HUES48 (cell line): Measurements from ENCODE around the gene ADARB1.

Experiments used
- H3K27ac ChIP-seq: one replicate; pipeline ENCODE4 v1.7.0; 2013; ENCODE audit warnings: low read depth, low read length, inconsistent platforms
- H3K27me3 ChIP-seq: 2 replicates; pipeline ENCODE4 v1.6.1; 2013; ENCODE audit warnings: mild to moderate bottlenecking, low read length; ENCODE audit not compliant: control insufficient read depth, insufficient read depth
- H3K36me3 ChIP-seq: 2 replicates; pipeline ENCODE4 v1.6.1; 2013; ENCODE audit warnings: low read length; ENCODE audit not compliant: control insufficient read depth, insufficient read depth
- H3K4me1 ChIP-seq: 2 replicates; pipeline ENCODE4 v1.6.1; 2013; ENCODE audit warnings: mild to moderate bottlenecking, low read length; ENCODE audit not compliant: control insufficient read depth, insufficient read depth
- H3K4me3 ChIP-seq: 2 replicates; pipeline ENCODE4 v1.5.1; 2013; ENCODE audit warnings: mild to moderate bottlenecking, low read depth, low read length
- H3K9ac ChIP-seq: 2 replicates; pipeline ENCODE4 v1.6.1; 2013; ENCODE audit warnings: mild to moderate bottlenecking, low read depth, low read length, moderate library complexity
- H3K9me3 ChIP-seq: 2 replicates; pipeline ENCODE4 v1.6.1; 2013; ENCODE audit warnings: low read length; ENCODE audit not compliant: control insufficient read depth, insufficient read depth

ADARB1 gene

DNA sequence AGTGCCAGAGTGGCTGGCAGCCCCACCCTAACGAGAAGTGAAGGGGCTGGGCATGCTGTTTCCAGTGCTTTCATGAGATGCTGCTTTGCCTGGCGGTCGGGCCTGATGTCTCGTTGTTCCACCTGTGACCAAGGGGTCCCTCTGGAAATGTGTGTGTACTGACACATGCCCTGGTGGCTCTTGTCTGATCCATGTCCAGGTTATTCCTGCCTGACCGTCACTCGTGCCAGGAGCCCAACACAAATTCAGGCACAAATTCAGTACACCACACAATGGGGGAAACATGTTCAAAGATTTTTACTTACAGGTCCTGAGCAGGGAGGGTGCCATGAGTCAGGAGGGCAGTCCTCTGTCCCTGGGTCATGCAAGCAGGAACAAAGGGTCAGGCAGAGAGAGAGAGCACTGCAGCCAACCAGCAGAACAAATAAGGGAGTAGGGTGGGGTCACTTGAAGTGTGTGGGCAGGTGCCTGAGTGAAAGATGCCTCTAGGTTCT, 76.3 kb downstream of the ADARB1 start:
- no peaks in the 10 kb centered on the region for H3K27me3 ChIP-seq
- H3K27ac ChIP-seq: no peak overlapping the region
- H3K9ac ChIP-seq: no peak overlapping the region
- H3K9me3 ChIP-seq: no peaks in the 10 kb centered on the region
- H3K4me3 ChIP-seq: no peak overlapping the region
- 0 out of 2 replicates have a peak, but pooled peaks cover 3% of the 10 kb centered on the region for H3K4me1 ChIP-seq
- no peaks in the 10 kb centered on the region for H3K36me3 ChIP-seq

DNA sequence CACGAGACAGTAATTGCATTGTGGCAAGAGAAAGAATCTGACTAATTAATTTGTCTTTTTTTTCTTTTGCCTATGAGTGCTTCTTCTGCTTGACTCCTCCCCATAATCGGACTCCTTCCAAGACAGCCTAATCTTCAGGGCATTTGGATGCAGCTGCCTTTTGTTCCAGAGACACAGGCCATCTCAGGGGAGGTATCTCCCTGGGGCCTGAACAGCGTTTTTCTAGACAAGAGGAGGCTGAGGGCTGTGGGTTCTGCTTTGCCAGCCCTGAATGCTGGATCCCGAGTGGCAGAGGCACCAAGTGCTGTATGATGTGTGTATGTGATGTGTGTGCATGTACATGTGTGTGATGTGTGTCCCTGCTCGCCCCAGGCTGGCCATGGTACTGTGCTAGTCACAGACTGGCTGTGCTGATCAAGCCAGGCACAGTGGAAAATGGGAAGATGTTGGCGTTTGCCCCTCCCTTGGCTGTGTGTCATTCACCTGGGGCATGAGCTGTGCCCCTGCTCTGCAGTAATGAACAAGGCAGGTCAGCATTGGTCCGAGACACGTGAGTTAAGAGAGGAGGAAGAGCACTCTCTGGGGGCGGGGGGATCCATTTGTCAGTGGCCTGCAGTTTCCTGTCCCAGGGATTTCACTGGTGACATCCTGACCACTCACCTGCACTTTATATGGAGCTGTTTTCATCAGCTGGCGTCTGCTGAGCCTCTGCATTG, 77.2 kb downstream of the ADARB1 start:
- Histone ChIP-seq H3K27me3 (no peaks in the 10 kb centered on the region), H3K36me3 (no peaks in the 10 kb centered on the region), H3K9ac (no peak overlapping the region), H3K4me1 (0 out of 2 replicates have a peak, but pooled peaks cover 3% of the 10 kb centered on the region), H3K9me3 (no peaks in the 10 kb centered on the region), H3K27ac (no peak overlapping the region), H3K4me3 (no peak overlapping the region)

DNA sequence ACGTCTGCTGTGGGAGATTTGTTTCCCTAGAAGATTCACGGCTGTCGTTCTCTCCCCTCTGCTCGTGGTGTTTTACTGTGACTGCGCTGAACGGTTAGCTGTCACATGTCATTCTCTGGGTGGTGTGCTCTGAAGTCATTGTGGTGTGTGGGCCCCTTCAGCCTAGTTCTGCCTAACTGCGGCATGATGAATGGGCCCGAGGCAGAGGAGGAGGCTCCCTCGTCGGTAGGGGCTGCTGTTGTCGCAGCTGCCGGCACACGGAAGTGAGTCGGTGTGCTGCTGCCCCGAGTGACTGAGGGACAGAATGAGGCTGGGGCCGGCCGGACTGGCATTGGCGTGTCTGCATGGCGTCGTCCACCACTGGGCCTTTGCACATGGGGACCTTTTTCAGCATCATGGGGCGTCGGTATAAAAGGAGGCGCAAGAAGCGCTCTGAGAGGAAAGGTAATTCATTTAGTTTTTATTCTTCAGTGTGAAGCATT, 77.9 kb downstream of the ADARB1 start:
- Histone ChIP-seq H3K27ac (no peak overlapping the region), H3K27me3 (no peaks in the 10 kb centered on the region), H3K9me3 (no peaks in the 10 kb centered on the region), H3K4me3 (no peak overlapping the region), H3K36me3 (no peaks in the 10 kb centered on the region), H3K4me1 (0 out of 2 replicates have a peak, but pooled peaks cover 3% of the 10 kb centered on the region), H3K9ac (no peak overlapping the region)

DNA sequence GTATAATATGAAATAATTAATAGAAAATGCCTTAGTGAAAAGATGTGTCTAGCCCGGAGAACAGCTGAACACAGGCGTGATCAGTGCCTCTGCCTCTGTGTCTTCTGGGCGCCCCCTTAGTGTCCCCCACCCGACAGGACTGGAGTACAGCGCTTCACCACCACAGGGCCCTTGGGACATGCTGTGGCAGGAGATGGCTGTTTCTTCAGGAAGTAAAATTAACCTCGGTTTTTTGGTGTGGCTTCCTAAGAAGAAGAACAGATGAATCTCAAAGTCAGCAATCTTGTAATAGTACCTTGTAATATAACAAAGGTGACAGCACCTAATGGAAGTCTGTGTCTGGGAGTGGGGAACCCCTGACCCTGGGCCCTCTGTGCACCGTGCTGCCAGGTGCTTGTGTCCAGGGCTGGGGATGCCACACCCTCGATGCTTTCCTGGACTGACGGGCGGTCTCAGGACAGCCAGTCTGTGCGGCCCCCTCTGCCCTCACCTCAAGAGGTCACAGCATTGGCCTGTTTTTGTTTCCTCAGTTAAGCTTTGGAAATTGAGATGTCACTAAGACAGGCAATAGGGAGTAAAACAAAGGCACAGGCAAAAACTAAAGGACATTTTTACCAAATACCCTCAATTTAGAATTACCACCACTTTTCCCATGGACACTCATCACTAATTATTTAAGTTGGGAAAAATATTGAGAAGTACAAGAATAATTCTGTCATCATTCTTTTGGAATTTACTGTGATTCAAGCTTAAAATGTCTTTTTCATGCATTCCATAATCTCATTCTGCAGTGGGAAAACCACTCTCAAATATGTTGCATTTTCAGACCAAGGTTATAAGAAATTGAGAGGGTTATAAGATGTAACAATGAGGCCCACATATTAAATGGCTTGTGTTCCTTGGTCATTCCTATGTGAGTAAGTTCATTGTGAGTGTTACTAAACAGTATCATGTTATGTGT, 79.3 kb downstream of the ADARB1 start:
- Histone ChIP-seq H3K27me3 (no peaks in the 10 kb centered on the region), H3K4me3 (no peak overlapping the region), H3K9ac (no peak overlapping the region), H3K9me3 (no peaks in the 10 kb centered on the region), H3K36me3 (no peaks in the 10 kb centered on the region), H3K27ac (no peak overlapping the region), H3K4me1 (peaks cover 8% of the 10 kb centered on the region; the same call in 1 of the 2 replicates)

DNA sequence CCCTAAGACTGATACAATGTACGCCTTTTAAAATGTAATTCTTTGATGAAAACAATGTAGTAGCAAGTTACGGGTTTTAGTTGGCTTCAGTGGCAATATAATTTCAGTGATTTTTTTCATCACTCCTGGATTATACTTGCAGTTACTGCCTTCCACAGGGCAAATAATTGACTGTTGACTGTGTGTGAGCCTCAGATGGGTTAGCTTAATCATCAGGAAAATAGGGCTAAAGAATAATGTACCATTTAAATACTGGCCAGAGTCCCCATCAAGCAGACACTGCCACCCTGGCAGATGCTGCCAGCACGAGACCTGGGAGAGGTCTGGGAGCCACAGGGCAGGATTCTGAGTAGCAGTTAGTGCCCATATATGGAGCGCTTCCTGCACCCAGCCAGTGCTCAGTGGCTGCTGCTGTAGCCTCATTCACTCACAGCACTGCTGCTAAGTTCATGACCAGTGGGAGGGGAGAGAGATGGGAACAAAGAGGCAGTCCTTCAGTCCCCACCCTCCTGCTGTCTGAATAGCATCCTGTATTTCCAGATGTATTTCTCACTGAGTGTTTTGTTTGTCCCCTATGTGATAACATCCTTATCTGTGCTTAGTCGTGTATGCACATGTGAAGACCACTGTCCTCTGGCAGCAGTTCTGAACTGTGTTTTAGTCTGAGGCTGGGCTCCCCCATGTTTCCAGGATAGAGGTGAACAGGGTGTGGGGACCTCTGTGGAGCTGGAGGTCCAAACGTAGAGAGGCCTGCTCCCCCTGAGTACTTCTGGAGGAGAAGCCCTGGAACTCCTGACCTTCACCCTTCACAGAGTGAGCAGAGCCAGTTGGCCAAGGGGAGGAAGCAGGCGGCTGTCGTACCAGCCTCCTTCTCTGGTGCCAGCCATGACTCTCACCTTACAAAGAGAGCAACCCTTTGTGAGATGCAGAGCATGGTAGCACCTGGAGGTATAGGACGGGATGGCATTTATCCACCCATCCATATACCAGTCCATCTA, 80.4 kb downstream of the ADARB1 start:
- H3K4me3 ChIP-seq: no peak overlapping the region
- no peaks in the 10 kb centered on the region for H3K36me3 ChIP-seq
- no peak overlapping the region for H3K27ac ChIP-seq
- H3K9me3 ChIP-seq: no peaks in the 10 kb centered on the region
- no peaks in the 10 kb centered on the region for H3K27me3 ChIP-seq
- H3K4me1 ChIP-seq: peaks cover 8% of the 10 kb centered on the region; the same call in 1 of the 2 replicates
- H3K9ac ChIP-seq: no peak overlapping the region

DNA sequence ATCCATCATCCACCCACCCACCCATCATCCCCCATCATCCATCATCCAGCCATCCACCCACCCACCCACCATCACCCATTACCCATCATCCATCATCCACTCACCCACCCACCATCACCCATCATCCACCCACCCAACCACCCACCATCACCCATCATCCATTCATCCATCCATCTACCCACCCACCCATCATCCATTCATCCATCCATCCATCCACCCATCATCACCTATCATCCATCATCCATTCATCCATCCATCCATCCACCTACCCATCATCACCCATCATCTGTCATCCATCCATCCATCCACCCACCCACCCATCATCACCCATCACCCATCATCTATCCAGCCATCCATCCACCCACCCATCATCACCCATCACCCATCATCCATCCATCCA, 81.5 kb downstream of the ADARB1 start:
- H3K4me1 ChIP-seq: peaks cover 8% of the 10 kb centered on the region; the same call in 1 of the 2 replicates
- no peak overlapping the region for H3K27ac ChIP-seq
- H3K4me3 ChIP-seq: no peak overlapping the region
- no peaks in the 10 kb centered on the region for H3K9me3 ChIP-seq
- H3K27me3 ChIP-seq: no peaks in the 10 kb centered on the region
- H3K36me3 ChIP-seq: no peaks in the 10 kb centered on the region
- no peak overlapping the region for H3K9ac ChIP-seq

DNA sequence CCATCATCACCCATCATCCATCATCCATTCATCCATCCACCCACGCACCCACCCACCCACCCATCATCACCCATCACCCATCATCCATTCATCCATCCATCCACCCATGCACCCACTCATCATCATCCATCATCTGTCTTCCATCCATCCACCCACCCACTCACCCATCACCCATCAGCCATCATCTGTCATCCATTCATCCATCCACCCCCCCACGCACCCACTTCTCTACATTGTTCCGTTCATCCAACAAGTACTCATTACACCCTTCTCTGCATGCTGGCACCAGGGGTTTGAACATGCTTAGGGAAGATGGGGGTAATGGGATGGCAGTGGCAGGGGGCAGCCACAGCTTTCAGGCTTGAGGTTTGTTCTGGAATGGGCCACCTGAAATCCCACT, 82.1 kb downstream of the ADARB1 start:
- Histone ChIP-seq H3K4me1 (peaks cover 8% of the 10 kb centered on the region; the same call in 1 of the 2 replicates), H3K27me3 (no peaks in the 10 kb centered on the region), H3K9ac (no peak overlapping the region)

DNA sequence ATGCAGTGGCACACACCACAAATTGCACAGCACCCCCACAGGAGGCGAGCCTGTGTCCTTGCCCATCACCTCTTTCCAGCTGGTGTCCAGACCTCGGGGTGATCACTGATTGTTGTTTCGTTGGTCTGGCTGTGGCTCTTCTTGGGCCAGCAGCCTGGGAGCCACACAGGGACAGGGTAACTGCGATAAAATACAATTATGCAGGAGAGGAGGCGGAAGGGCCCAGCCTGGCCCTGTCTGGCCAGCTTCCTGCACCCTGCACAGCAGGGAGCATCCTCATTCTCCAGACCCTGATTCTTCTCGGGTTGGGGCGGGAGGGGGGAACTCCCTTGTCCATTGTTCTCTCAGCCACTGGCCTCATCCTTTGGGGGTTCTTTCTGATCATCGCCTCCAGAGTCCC, 83.6 kb downstream of the ADARB1 start:
- Histone ChIP-seq H3K4me3 (no peak overlapping the region), H3K27ac (no peak overlapping the region), H3K9ac (no peak overlapping the region), H3K27me3 (no peaks in the 10 kb centered on the region), H3K9me3 (no peaks in the 10 kb centered on the region), H3K4me1 (peaks cover 8% of the 10 kb centered on the region; the same call in 1 of the 2 replicates), H3K36me3 (no peaks in the 10 kb centered on the region)

More for the DNA sequence above, 82.1 kb downstream of the ADARB1 start:
- Histone ChIP-seq H3K9me3 (no peaks in the 10 kb centered on the region), H3K36me3 (no peaks in the 10 kb centered on the region), H3K4me3 (no peak overlapping the region), H3K27ac (no peak overlapping the region)

DNA sequence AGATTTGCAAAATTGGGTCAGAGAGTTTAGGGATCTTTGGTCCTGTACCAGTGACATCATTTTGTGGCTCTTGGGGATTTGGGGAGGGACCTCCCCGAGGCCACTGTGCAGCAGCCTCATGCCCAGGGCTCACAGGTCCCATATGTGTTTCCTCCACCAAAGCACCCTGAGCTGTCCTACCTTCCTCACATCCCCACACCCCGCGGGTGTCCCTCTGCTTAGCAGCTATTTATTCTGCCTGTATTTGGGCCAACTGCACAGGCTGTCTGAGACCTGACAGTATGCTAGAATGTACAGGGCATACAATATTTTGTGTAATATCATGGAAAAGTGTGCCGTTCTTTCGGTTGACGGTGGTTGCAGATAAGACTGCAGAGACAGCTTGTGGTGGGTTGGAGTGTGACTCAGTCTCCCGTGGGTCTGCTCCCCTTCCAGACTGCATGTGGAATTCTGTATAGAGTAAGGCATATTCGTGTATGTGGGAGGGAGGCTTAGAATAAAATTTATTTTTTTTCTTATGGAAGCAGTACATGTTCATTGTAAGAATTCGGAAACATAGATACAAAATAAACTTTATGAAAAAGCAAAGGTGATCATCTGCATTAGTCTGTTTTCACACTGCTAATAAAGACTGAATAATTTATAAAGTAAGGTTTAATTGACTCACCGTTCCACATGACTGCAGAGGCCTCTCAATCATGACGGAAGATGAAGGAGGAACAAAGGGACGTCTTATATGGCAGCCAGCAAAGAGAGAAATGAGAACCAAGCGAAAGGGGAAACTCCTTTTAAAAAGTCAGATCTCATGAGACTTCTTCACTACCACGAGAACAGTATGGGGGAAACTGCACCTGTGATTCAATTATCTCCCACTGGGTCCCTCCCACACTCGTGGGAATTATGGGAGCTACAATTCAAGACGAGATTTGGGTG, 84.4 kb downstream of the ADARB1 start:
- no peaks in the 10 kb centered on the region for H3K27me3 ChIP-seq
- no peak overlapping the region for H3K9ac ChIP-seq
- H3K9me3 ChIP-seq: no peaks in the 10 kb centered on the region
- H3K4me3 ChIP-seq: no peak overlapping the region
- no peak overlapping the region for H3K27ac ChIP-seq
- no peaks in the 10 kb centered on the region for H3K36me3 ChIP-seq
- H3K4me1 ChIP-seq: peaks cover 8% of the 10 kb centered on the region; the same call in 1 of the 2 replicates
